Measurements from ENCODE around the gene TMEM250.
"Not testable (repeated sequence)": the region's sequence is repeated elsewhere in the genome, so short reads cannot be mapped to it uniquely, and the experiment has no call there.

TMEM250 gene

GRCh38 chr9:136114610-136115009, 4.1 kb downstream of the TMEM250 start:
- no peak for FAIRE-seq
- DNase-seq (ENCODE audit: insufficient read length, low spot score), result no peak

DNA sequence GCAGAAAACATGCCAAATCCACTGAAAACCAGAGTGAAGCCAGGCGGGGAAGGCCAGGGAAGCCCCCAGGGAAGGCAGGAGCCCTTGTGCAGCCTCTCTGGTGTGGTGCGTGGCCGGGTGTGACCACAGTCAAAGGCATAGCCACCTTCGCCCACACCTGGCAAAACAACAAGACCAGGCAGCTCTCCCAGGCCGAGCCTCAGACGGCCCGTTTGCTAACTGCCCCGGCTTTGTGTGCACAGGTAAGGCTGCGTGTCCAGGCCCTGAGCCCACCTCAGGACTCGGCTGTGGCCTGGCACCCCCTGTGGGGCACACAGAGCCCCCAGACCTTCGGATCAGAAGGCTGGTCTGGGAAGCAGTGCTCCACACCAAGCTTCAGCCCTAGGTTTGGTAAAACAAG, 6.1 kb downstream of the TMEM250 start:
- no peak for DNase-seq (ENCODE audit: insufficient read length, low spot score)
- no peak for FAIRE-seq

- DNase-seq (ENCODE audit: insufficient read length, low spot score), result no peak
- no peak for FAIRE-seq
Measured at GRCh38 chr9:136111910-136112309, 6.8 kb downstream of the TMEM250 start.

DNA sequence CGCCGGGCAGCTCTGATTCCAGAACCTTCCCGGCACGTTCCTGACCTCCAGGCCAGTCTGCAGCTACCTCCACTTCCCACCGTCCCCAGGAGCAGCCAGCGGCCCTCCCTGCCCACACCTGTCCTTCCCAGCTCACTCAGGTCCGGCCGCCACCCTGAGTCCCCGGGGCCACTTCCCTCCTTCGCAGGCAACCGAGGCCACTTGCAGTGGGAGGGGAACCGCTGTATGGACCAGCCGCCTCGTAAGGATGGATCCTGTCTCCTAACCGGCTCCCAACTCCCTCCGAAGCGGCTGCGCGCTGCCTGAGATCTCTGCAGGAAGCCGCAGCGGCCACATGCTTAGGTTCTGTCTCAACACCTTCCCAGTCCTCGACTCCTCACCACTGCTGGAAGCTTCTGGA, 7.5 kb downstream of the TMEM250 start:
- DNase-seq (ENCODE audit: insufficient read length, low spot score) (no peak), FAIRE-seq (no peak)

DNA sequence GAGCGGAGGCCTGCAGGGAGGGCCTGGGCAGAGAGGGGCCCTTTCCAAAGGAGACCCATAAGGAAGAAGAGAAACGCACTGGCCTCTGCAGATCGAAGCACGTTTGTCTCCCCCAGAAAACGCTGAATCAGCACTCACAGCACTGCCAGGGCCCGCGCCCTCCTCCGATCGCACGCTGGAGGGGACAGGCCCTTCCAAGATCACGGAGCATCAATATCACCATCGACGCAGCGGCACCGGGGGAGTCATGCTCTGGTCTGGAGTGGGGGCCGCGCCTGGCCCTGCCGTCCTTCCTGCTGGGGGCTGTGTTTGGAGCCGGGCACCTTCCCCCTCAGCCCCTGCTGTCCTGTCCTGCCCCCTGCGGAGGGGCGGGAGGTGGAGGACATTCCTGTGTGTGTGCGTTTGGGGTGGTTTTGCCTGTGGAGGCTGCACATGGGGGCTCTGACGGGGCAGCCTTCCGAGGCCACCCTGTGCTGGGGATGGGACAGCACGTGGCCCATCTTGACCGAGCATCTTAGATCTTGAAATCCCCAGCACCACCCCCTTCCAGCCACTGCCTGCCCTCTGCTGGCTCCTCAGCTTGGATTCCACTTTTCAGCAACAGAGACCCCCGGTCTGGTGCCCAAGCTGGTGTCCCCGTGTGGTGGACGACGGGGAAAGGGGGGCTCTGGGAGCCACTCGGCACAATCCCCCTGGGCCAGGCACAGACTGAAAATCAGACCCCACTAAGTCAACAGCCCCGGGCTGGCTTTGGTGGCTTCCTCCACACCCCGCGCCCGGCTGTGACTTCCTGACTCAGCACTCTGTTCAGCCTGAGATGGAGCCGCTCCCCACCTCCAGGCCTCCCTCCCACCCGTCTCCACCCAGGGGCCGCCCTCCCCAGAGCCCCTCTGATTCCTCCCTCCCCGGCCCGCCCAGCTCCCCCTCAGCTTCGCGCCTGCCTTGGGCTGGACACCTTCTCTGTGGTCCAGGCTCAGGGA, 8.3 kb downstream of the TMEM250 start:
- FAIRE-seq (no peak), DNase-seq (ENCODE audit: insufficient read length, low spot score) (no peak)

DNA sequence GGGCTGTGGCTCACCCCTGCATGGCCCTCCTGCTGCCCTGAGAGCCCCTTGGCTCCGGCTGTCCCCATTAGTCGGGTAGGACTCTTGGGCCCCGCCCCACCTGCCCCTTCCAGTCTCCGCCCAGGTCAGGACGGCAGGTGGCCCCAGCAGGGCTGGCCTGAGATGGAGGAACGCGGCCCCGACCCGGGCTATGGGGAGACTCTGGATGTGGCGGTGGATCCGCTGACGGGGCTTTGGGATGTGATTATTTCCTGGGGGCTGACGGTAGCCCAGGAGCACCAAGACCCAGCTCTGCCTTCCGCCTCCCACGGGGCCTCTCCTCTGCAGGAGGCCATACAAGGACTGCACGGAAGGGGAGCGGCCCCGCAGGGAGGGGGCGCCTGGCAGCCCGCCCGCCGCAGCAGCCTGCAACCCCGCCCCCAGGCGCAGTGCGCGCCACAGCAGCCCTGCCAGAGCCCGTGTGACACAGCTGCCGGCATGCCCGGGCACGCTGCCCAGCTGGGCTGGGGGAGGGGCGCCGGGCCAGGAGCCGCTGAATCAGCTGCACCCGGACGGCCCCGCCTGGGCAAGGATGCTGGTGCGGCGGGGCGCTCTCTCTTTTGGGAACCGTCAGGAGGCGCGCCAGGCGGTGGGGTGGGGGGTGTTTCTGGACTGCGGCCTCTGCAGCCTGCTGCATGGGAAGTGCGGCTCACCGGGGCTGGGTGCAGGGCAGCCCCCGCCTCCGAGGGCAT, 9.2 kb downstream of the TMEM250 start:
- FAIRE-seq, result peak; percentile 90
- peak; percentile 85 for DNase-seq (ENCODE audit: insufficient read length, low spot score)

DNA sequence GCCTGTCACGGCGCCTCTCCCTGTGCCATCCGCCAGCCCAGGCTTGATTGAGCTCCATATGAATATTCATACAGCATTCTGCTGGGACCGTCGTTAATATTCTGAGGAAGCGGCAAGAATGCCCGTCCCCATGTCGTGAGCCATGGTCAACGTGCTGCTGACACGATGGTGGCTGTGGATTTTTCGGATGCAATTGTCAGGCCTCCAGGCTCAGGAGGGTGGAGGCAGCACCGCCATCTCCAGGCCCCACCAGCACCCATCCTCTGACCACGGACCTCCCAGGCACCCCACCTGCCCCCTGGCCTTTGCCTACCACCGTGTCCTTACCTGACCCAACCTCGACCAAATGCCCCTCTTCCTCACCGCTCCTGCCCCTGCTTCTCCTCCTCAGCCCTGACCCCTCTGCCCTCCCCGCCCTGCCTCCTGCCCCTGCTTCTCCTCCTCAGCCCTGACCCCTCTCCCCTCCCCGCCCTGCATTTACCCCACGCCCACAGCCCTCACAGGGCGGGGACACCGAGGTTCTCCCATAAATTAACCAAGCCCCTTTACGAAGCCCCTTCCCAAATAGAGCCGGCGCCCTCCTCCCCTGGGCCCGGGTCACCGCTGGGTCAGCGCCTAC, 9.9 kb downstream of the TMEM250 start:
- FAIRE-seq (no peak), DNase-seq (ENCODE audit: insufficient read length, low spot score) (no peak)

- FAIRE-seq (no peak), DNase-seq (ENCODE audit: insufficient read length, low spot score) (no peak)
Measured at GRCh38 chr9:136107953-136108647, 10.6 kb downstream of the TMEM250 start.

GRCh38 chr9:136107155-136107952, 11.3 kb downstream of the TMEM250 start:
- FAIRE-seq (no peak), DNase-seq (ENCODE audit: insufficient read length, low spot score) (no peak)

DNA sequence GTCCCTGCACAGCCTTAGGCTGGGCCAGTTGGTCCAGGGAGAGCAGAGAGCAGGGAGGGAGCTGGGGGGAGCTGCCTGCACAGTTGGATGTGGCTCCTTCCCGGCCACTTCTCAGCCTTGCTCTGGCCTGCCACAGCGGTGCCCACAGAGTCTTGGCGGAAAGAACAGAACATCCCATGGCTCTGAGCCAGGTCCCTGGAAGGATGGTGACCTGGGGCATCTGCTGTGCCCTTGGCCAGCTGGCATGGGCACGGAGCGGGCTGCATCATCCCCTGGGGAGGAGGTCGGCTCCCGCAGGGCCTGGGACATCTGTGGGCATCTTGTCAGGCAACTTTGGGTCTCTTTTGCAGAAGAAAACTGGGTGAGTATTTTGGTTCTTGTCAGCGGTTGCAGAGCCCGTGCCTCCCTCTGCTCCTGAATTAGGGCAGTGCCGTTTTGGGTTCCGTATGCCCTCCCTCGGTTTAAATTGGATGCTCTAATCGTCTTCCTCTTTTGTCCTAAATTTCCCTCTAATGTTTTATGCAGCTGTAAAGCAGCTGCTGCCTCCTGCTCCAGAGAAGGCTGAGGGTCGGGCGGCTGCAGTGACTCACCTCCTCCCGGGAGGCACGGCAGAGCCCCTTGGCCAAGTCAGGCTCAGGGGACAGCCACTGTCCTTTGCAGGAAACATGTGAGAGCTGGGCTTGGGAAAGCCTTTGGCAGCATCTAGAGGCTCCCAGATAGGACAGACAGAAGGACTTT, 13.1 kb downstream of the TMEM250 start:
- DNase-seq (ENCODE audit: insufficient read length, low spot score), result no peak
- no peak for FAIRE-seq

- DNase-seq (ENCODE audit: insufficient read length, low spot score), result no peak
- FAIRE-seq, result no peak
Measured at GRCh38 chr9:136104916-136105315, 13.8 kb downstream of the TMEM250 start.

GRCh38 chr9:136104488-136104800, 14.2 kb downstream of the TMEM250 start:
- no peak for FAIRE-seq
- DNase-seq (ENCODE audit: insufficient read length, low spot score), result no peak

DNA sequence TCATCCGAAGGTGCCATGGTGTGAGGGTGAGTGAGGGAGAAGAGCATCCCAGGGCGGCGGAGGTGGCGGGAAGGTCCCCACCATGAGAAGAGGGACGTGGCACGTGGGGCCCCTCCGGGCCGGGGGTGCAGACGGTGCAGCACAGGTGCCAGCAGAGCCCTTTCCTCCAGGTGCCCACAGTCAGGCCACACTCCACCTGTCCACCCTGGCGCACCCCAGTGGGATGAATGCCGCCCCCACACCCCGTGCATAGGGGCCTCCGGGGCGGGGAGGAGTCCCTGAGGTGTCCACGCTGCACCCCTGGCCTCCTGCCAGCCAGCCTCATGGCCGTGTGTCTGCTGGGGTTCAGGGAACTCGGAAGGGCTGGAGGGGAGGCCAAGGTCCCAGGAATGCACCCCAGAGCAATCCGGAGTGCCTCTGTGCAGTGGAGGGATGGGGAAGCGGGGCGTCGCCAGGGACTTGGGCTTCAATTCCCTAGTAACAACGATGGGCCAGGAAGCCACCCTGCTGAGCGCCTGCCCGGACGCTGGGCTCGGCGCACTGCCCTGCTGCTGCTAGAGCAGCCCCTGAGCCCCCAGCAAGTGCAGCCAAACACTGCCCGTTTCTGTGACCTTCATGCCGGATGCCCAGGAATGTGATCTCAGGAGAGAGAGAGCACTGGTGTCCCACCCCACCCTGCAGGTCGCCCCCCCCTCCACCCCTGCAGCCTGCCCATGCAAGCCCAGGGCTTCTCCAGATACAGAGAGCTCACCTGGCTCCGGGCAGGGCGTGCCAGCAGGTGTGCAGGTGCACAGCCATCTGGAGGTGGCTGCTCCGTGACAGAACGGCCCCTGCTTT, 14.8 kb downstream of the TMEM250 start:
- DNase-seq (ENCODE audit: insufficient read length, low spot score) (no peak), FAIRE-seq (no peak)

DNA sequence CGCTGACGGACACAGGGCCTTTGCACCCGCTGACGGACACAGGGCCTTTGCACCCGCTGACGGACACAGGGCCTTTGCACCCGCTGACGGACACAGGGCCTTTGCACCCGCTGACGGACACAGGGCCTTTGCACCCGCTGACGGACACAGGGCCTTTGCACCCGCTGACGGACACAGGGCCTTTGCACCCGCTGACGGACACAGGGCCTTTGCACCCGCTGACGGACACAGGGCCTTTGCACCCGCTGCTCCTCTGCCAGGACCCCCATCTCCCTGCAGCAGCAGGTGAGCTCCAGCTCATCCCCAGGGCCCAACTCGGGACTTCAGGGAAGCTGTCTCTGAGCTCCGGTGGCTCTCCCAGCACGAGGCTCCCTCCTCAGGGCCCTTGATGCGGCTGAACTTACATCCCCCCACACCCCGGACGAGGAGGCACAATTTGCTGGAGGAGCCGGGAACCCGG, 17.0 kb downstream of the TMEM250 start:
- not testable (repeated sequence) for DNase-seq (ENCODE audit: insufficient read length, low spot score); FAIRE-seq

- FAIRE-seq (no peak), DNase-seq (ENCODE audit: insufficient read length, low spot score) (no peak)
Measured at GRCh38 chr9:136100700-136101614, 17.7 kb downstream of the TMEM250 start.

DNA sequence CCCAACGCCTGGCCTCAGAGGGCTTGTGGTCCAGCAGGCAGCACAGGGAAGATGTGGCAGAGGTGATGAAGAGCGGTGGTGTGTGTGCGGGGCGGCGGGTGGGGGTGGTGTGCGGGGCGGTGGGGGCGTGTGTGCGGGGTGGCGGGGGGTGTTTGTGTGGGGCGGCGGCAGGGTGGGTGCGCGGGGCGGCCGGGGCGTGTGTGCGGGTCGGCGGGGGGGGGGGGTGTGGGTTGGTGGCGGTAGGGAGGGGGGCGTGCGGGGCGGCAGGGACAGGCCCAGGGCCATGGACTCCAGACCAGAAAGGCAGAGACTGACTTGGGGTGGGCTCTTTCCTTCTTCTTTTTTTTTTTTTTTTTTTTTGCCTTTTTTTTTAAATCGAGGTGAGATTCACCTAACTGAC, 19.1 kb downstream of the TMEM250 start:
- FAIRE-seq (no peak), DNase-seq (ENCODE audit: insufficient read length, low spot score) (no peak)

DNA sequence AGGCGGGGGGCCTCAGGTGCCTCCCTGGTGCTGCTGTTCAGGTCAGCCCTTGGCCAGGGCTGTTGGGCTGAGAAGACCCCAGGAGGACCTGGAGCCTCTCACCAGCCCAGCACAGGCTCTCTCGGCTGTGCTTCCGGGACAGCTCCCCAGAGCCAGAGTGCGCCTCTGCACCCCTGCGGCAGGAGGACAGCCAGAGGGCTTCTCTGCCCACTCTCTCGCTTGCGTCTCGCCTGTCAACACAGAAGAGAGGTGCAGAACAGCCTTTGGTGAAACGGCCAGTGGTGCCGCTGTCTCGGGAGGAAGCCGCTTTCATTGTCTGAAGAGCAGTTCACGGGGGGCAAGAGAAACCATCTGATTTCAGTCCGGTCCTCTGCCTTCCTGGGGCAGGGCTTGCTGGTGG, 19.8 kb downstream of the TMEM250 start:
- DNase-seq (ENCODE audit: insufficient read length, low spot score), result no peak
- FAIRE-seq, result no peak

All from HTR-8/SVneo (cell line).